Duodenal mucosa (tissue), 2 donors: ENCODE data around the gene IGHMBP2.

ENCODE experiments used
- H3K27ac ChIP-seq: one replicate; pipeline ENCODE4 v1.7.0; 2013; ENCODE audit warnings: low read depth, low read length
- H3K27me3 ChIP-seq, 2 donors: one replicate each; pipeline ENCODE4 v1.7.0; 2013; ENCODE audit warnings: low read length in 2 of 2, control low read depth in 1 of 2; ENCODE audit not compliant: insufficient read depth in 2 of 2, control insufficient read depth in 1 of 2
- H3K36me3 ChIP-seq, 2 donors: one replicate each; pipeline ENCODE4 v1.7.0; 2013; ENCODE audit warnings: low read length in 2 of 2, control low read depth in 1 of 2; ENCODE audit not compliant: insufficient read depth in 2 of 2, control insufficient read depth in 1 of 2
- H3K4me1 ChIP-seq, 2 donors: one replicate each; pipeline ENCODE4 v1.7.0; 2013; ENCODE audit warnings: low read length in 2 of 2, control low read depth in 1 of 2; ENCODE audit not compliant: insufficient read depth in 2 of 2, control insufficient read depth in 1 of 2
- H3K4me3 ChIP-seq, 2 donors: one replicate each; pipeline ENCODE4 v1.7.0; 2013; ENCODE audit warnings: low read length in 2 of 2, low read depth in 1 of 2
- H3K9ac ChIP-seq, 2 donors: one replicate each; pipeline ENCODE4 v1.7.0; 2013; ENCODE audit warnings: low read length in 2 of 2, low read depth in 1 of 2
- H3K9me3 ChIP-seq, 2 donors: one replicate each; pipeline ENCODE4 v1.7.0; 2013; ENCODE audit warnings: low read length in 2 of 2, control low read depth in 1 of 2; ENCODE audit not compliant: control insufficient read depth in 1 of 2

IGHMBP2 gene

GRCh38 chr11:68908273-68908672, 4.6 kb downstream of the IGHMBP2 start:
- Histone ChIP-seq H3K27ac (no peak overlapping the region), H3K27me3 (no peaks in the 10 kb centered on the region), H3K36me3 (peaks cover 21 to 40% of the 10 kb centered on the region in 2 donors), H3K4me1 (peaks cover 6 to 11% of the 10 kb centered on the region in 2 donors), H3K9ac (no peak overlapping the region), H3K4me3 (no peak overlapping the region), H3K9me3 (no peaks in the 10 kb centered on the region)

DNA sequence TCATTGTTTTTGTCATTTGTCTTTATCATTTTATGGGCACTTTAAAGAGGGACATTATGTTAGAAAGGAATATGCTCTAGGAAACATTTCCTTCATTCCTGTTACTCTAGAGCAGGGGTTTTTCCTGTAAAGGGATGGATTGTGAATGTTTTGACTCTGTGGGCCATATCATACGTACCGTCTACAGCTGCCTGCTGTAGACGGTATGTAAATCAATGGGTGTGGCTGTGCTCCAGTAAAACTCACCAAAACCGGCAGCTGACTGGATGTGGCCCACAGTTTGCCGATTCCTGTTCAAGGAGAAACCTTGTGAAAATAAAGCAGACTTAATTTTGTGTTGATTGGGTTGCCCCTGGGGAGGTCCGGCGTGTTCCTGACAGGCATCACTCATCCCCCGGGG, 7.3 kb downstream of the IGHMBP2 start:
- no peaks in the 10 kb centered on the region for H3K4me1 ChIP-seq
- no peaks in the 10 kb centered on the region for H3K27me3 ChIP-seq
- H3K9ac ChIP-seq: no peak overlapping the region
- peaks cover 25 to 65% of the 10 kb centered on the region in 2 donors for H3K36me3 ChIP-seq
- H3K27ac ChIP-seq: no peak overlapping the region
- H3K9me3 ChIP-seq: no peaks in the 10 kb centered on the region
- no peak overlapping the region for H3K4me3 ChIP-seq

DNA sequence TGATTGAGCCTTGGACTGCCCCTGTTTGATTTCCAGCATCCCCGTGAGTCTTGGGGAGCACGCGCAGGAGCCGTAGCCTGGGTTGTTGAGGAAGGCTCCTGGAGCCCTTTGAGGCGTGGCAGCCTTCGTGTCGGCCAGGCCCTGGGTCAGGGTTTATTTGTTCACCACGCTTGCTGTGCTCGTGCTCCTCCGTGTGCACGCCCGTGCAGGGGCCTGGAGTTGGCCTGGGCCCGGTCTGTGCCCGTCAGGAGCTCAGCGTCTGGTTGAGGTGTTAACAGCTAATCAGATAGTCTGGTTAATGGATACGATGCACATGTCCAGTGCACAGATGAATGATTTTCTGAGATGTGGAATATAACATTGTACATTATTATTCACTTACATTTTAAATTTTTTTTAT, 8.0 kb downstream of the IGHMBP2 start:
- peaks cover 31 to 73% of the 10 kb centered on the region in 2 donors for H3K36me3 ChIP-seq

DNA sequence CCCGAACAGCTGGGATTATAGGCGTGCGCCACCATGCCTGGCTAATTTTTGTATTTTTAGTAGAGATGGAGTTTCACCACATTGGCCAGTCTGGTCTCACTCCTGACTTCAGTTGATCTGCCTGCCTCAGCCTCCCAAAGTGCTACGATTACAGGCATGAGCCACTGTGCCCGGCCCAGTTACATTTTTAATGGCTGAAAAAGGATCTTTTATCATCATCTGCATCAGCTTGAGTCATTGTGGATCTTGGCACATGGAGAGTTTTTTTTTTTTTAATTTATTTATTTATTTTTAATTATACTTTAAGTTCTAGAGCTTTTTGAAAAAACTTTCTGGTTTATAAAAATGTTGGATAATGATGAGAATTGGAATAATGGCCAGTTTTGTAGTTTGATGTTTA, 8.6 kb downstream of the IGHMBP2 start:
- Histone ChIP-seq H3K27me3 (no peaks in the 10 kb centered on the region), H3K27ac (no peak overlapping the region), H3K9me3 (no peaks in the 10 kb centered on the region), H3K36me3 (peaks cover 31 to 72% of the 10 kb centered on the region in 2 donors), H3K4me3 (no peak overlapping the region), H3K4me1 (no peaks in the 10 kb centered on the region), H3K9ac (no peak overlapping the region)

More for the DNA sequence above, 8.0 kb downstream of the IGHMBP2 start:
- H3K9ac ChIP-seq: no peak overlapping the region
- no peaks in the 10 kb centered on the region for H3K4me1 ChIP-seq
- H3K4me3 ChIP-seq: no peak overlapping the region
- no peak overlapping the region for H3K27ac ChIP-seq
- H3K9me3 ChIP-seq: no peaks in the 10 kb centered on the region
- H3K27me3 ChIP-seq: no peaks in the 10 kb centered on the region

DNA sequence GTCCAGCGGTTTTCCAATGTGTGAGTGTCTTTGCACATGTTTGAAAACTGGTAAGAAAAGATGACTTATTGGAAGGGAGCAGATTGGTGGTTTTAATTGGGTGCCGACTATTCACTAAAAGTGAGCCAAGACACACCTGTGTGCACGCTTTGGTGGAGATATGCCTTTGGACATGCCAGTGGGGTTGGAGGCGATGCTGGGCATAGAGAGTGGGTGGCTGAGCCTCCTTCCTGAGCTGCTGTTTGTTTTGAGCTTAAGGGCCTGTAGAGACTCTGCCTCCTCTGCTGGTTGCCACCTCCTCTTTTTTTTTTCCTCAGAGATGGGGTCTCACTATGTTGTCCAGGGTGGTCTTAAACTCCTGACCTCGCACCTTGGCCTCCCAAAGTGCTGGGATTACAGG, 9.5 kb downstream of the IGHMBP2 start:
- Histone ChIP-seq H3K9ac (no peak overlapping the region), H3K4me3 (no peak overlapping the region), H3K4me1 (no peaks in the 10 kb centered on the region), H3K9me3 (no peaks in the 10 kb centered on the region), H3K36me3 (peaks cover 34 to 76% of the 10 kb centered on the region in 2 donors), H3K27ac (no peak overlapping the region), H3K27me3 (no peaks in the 10 kb centered on the region)

DNA sequence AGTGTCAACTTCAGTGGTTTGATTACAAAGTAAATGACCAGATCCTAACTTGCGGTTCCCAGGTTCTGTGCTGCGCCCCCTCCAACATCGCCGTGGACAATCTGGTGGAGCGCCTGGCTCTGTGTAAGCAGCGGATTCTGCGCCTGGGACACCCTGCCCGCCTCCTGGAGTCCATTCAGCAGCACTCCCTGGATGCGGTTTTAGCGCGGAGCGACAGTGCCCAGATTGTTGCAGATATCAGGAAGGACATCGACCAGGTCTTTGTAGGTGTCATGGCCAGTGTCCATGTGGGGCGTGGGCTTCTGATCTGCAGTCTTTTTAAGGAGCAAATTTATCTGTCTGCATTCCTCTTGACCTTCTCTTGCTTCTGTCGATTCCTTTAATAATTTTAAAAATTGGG, 11.1 kb downstream of the IGHMBP2 start:
- Histone ChIP-seq H3K9ac (no peak overlapping the region), H3K36me3 (peaks cover 35 to 75% of the 10 kb centered on the region in 2 donors), H3K27me3 (no peaks in the 10 kb centered on the region)

DNA sequence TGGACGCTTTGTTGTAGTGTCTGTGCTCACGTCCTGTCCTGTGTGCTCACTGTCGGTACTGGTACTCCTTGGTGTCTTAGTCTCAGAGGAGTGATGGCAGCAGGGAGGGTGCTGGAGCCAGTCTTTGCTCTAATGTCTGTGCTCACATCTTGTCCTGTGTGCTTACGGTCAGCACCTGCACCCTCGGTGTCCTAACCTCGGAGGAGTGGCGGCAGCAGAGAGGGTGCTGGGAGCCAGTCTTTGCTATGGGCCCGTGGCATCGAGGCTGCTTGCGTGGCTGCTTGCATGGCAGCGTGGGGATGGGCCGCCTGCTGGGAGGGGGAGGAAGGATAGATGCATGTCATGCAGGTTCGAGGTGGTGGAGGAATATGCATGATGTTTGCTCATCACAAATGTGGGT, 12.7 kb downstream of the IGHMBP2 start:
- no peaks in the 10 kb centered on the region for H3K9me3 ChIP-seq
- no peak overlapping the region for H3K9ac ChIP-seq
- H3K36me3 ChIP-seq: peaks cover 23 to 72% of the 10 kb centered on the region in 2 donors
- H3K4me1 ChIP-seq: no peaks in the 10 kb centered on the region
- no peaks in the 10 kb centered on the region for H3K27me3 ChIP-seq
- H3K4me3 ChIP-seq: no peak overlapping the region
- no peak overlapping the region for H3K27ac ChIP-seq

More for the DNA sequence above, 11.1 kb downstream of the IGHMBP2 start:
- Histone ChIP-seq H3K4me3 (no peak overlapping the region), H3K9me3 (no peaks in the 10 kb centered on the region), H3K27ac (no peak overlapping the region), H3K4me1 (no peaks in the 10 kb centered on the region)

DNA sequence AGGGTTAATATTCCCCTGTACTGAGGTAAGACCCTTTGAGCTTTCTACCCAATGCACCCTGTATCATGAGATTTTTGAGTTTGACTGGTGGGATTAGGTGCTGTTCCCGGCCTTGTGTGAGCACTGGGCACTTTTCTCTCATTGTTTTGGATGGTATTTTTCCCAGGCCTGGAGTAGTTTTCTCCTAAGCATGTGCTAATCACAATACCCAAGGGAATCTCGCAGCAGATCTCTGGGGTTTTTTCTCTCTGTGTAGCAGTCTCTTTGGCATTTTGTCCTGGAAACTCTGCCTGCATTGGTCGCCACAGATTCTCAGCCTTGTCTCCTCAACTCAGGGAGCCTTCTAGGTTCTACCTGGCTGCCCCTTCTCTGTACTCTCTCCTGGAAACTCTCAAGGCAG, 19.9 kb downstream of the IGHMBP2 start:
- Histone ChIP-seq H3K4me3 (no peak overlapping the region), H3K9me3 (peaks cover 13 to 20% of the 10 kb centered on the region in 2 donors), H3K36me3 (peaks cover 33 to 72% of the 10 kb centered on the region in 2 donors), H3K9ac (no peak overlapping the region), H3K27ac (no peak overlapping the region), H3K27me3 (no peaks in the 10 kb centered on the region), H3K4me1 (no peaks in the 10 kb centered on the region)

DNA sequence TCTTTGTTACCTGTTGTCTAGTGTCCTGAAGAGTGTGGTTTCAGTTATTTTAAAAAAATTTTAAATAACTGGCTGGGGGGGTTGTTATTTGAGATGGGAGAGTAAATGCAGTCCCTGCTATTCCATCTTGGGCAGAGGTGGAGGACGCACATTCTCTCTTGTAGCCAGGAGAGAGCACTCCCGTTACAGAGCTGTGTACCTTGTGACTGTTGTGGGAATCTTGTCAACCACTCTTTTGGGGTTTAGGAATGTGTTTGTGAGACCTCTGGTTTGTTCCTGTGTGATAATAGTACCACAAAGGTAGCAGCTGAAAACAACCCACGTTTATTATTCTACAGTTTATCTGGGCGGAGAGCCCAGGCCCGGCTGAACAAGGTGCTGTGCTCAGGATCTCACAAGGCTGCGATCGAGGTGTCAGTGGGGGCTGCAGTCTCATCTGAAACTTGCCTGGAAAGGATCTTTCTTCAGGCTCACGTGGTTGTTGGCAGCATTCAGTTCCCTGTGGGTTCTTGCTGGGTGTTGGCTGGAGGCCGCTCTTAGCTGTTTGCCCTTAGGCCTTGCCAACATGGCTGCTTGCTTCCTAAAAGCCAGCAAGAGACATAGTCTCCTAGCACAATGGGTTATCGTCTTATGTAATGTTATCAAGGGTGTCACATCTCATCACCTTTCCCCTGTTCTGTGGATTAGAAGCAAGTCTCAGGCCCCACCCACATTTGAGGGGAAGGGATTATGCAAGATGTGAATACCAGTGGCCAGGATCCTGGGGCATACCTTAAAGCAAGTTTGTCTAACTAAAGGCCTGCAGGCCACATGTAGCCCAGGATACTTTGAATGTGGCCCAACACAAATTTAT, 20.6 kb downstream of the IGHMBP2 start:
- Histone ChIP-seq H3K27me3 (no peaks in the 10 kb centered on the region), H3K27ac (no peak overlapping the region), H3K36me3 (peaks cover 36 to 78% of the 10 kb centered on the region in 2 donors), H3K9ac (no peak overlapping the region), H3K4me1 (no peaks in the 10 kb centered on the region), H3K9me3 (peaks cover 13 to 20% of the 10 kb centered on the region in 2 donors), H3K4me3 (no peak overlapping the region)

- H3K27me3 ChIP-seq: no peaks in the 10 kb centered on the region
- H3K27ac ChIP-seq: no peak overlapping the region
Observed at GRCh38 chr11:68925611-68926010, 21.9 kb downstream of the IGHMBP2 start.

More at GRCh38 chr11:68925611-68926010, 21.9 kb downstream of the IGHMBP2 start:
- Histone ChIP-seq H3K9me3 (peaks cover 13 to 20% of the 10 kb centered on the region in 2 donors), H3K36me3 (peaks cover 39 to 79% of the 10 kb centered on the region in 2 donors), H3K4me3 (no peak overlapping the region), H3K9ac (no peak overlapping the region), H3K4me1 (no peaks in the 10 kb centered on the region)
